Stimulated activated naive CD8-positive, alpha-beta T cell treated with anti-CD3 and anti-CD28 coated beads, Interleukin-15, amount 100 ng/mL, for 72 hours (primary cell): ENCODE results near the gene PABPC1L.
A peak's percentile ranks its signal among the peaks of the same experiment; 100 is the strongest.

Experiments used
- ATAC-seq: fragments of 150-1000 bp; cut with Tn5 transposase; 2 replicates; pipeline ENCODE4 v1.10.0; 2021; ENCODE audit warnings: mild to moderate bottlenecking, moderate library complexity
- DNase-seq, 2 donors: peaks; one replicate each; pipeline ENCODE4 v3.0.0; 2021 to 2022
- H3K27ac Mint-ChIP-seq, 2 donors: one replicate each; pipeline ENCODE4 v1.8.0; 2022; ENCODE audit warnings: mild to moderate bottlenecking in 2 of 2, mixed read lengths in 2 of 2, moderate library complexity in 2 of 2
- H3K27me3 Mint-ChIP-seq: one replicate; pipeline ENCODE4 v1.8.0; 2022; ENCODE audit warnings: mixed read lengths
- H3K4me1 Mint-ChIP-seq: one replicate; pipeline ENCODE4 v1.8.0; 2022; ENCODE audit warnings: mild to moderate bottlenecking, mixed read lengths
- H3K4me3 Mint-ChIP-seq, 2 donors: one replicate each; pipeline ENCODE4 v1.8.0; 2022; ENCODE audit warnings: mild to moderate bottlenecking in 2 of 2, mixed read lengths in 2 of 2, moderate library complexity in 1 of 2
- H3K9me3 Mint-ChIP-seq, 2 donors: one replicate each; pipeline ENCODE4 v1.8.0; 2022; ENCODE audit warnings: mixed read lengths in 2 of 2

PABPC1L gene

GRCh38 chr20:44918342-44918741 lies 8.5 kb downstream of the PABPC1L start:
- Mint-ChIP-seq H3K4me1 (peaks cover 9% of the 10 kb centered on the region), H3K9me3 (no peaks in the 10 kb centered on the region), H3K27me3 (no peaks in the 10 kb centered on the region), H3K27ac (no peak overlapping the region), H3K4me3 (no peak overlapping the region)
- ATAC-seq, result no peak
- DNase-seq, result no peak

DNA sequence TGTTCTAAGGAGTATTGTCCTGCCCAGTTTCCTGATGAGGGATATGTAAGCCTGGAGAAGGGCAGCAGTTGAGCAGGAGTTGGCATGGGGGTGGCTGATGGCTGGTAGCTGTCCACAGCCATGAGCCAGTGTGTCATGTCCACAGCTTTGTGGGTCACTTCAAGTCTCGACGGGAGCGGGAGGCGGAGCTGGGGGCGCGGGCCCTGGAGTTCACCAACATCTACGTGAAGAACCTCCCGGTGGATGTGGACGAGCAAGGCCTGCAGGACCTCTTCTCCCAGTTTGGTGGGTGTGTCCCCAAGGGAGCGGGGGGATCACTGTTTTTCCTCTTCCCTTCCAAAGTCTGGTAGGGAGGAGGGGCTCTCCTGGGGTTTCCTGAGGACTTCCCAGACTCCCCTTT lies 8.9 kb downstream of the PABPC1L start:
- Mint-ChIP-seq H3K4me1 (peaks cover 9% of the 10 kb centered on the region), H3K4me3 (no peak overlapping the region), H3K9me3 (no peaks in the 10 kb centered on the region), H3K27me3 (no peaks in the 10 kb centered on the region), H3K27ac (no peak overlapping the region)
- DNase-seq, result no peak
- ATAC-seq, result no peak

DNA sequence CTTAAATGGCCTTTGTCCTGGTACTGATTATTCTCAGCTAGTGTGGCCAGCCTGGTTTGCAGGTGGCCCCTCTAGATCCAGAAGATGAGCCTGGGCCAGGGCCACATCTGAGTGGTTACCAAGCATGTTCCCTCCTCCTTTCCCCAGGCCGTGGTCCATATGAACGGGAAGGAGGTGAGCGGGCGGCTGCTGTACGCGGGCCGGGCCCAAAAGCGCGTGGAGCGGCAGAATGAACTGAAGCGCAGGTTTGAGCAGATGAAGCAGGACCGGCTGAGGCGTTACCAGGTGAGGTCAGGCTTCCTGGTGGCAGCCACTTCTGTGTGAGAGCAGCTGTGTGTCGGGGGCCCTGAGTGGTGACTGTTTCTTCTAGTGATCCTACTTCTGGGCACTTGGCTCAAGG lies 11.6 kb downstream of the PABPC1L start:
- Mint-ChIP-seq H3K9me3 (no peaks in the 10 kb centered on the region), H3K27me3 (no peaks in the 10 kb centered on the region), H3K4me3 (no peak overlapping the region), H3K4me1 (no peaks in the 10 kb centered on the region), H3K27ac (no peak overlapping the region)
- DNase-seq (no peak), ATAC-seq (no peak)

DNA sequence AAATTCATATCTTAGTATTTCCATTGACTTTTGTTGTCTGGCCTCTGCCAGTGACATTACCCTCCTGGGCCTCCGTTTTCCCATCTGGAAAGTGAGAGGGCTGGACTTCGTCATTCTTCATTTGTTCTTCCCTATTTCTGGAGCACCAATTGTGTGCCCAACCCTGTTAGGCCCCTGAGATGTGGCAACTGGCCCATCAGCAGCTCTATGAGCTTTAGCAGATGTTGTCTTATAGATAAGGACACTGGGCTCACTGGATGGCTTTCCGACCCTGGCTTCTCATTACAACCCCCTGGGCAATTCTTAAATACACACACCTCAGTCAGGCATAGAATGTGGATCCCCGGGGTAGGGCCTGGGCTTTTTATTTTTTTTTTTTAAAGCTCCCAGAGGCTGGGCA lies 14.7 kb downstream of the PABPC1L start:
- no peak overlapping the region for H3K27ac Mint-ChIP-seq
- no peak overlapping the region for H3K4me3 Mint-ChIP-seq
- H3K4me1 Mint-ChIP-seq, result no peaks in the 10 kb centered on the region
- H3K27me3 Mint-ChIP-seq, result no peaks in the 10 kb centered on the region
- H3K9me3 Mint-ChIP-seq, result no peaks in the 10 kb centered on the region
- DNase-seq (no peak), ATAC-seq (no peak)

DNA sequence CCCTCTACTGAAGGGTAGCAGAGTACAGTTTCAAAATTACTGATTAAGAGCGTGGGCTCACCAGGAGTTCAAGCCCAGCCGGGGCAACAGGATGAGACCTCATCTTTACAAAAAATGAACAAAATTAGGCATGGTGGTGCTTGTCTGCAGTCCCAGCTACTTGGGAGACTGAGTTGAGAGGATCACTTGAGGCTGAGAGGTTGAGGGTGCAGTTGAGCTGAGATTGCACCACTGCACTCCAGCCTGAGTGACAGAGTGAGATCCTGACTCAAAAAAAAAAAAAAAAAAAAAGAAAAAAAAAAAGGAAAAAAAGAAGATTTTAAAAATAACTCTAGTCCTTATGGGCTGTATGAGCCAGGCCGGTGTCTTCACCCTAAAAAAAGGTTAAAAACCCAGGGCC lies 18.7 kb downstream of the PABPC1L start:
- H3K4me1 Mint-ChIP-seq, result no peaks in the 10 kb centered on the region
- H3K27ac Mint-ChIP-seq, result no peak overlapping the region
- no peak overlapping the region for H3K4me3 Mint-ChIP-seq

DNA sequence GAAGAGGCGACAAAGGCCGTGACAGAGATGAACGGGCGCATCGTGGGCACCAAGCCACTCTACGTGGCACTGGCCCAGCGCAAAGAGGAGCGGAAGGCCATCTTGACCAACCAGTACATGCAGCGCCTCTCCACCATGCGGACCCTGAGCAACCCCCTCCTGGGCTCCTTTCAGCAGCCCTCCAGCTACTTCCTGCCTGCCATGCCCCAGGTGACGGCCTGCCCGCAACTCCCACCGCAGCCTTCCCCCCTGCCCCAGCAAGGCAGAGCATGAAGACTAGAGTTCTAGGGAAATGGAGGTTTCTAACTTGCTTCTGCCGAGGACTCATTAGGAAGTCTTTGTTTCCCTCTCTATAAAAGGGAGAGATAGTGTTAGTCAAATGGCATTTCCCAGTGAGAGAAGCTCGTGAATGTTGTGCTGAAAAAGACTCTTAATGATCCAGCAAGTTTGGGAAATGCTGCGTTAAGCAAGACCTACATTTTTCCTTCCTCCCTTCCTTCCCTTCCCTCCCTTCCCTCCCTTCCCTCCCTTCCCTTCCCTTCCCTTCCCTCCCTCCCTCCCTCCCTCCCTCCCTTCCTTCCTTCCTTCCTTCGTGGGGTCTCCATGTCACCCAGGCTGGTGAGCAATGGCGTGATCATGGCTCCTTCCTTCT lies 20.8 kb downstream of the PABPC1L start:
- ATAC-seq (no peak), DNase-seq (no peak)
- Mint-ChIP-seq H3K4me3 (no peak overlapping the region), H3K4me1 (no peaks in the 10 kb centered on the region), H3K27me3 (no peaks in the 10 kb centered on the region), H3K27ac (no peak overlapping the region), H3K9me3 (no peaks in the 10 kb centered on the region)

More for the DNA sequence above, 18.7 kb downstream of the PABPC1L start:
- H3K9me3 Mint-ChIP-seq, result no peaks in the 10 kb centered on the region
- ATAC-seq, result no peak
- no peak for DNase-seq
- no peaks in the 10 kb centered on the region for H3K27me3 Mint-ChIP-seq

GRCh38 chr20:44931911-44932310 lies 22.1 kb downstream of the PABPC1L start:
- DNase-seq (no peak), ATAC-seq (no peak)
- Mint-ChIP-seq H3K4me1 (no peaks in the 10 kb centered on the region), H3K9me3 (no peaks in the 10 kb centered on the region), H3K4me3 (no peak overlapping the region), H3K27ac (no peak overlapping the region), H3K27me3 (no peaks in the 10 kb centered on the region)

DNA sequence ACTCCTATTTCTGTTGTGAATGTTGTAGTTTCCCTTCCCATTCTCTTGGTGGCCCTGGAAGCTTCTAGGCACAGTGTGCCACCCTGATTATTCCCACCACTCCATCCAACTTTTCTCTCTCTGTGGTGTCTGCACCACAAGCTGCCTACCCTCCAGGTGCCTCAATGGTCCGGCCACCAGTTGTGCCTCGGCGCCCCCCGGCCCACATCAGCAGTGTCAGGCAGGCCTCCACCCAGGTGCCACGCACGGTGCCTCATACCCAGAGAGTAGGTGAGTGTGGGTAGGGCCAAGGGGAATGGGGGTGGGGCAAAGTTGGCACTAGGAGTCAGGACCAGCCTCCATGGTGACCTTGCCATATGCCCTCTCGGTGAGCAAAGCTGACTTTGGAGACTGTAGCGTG lies 23.1 kb downstream of the PABPC1L start:
- Mint-ChIP-seq H3K9me3 (no peaks in the 10 kb centered on the region), H3K27me3 (no peaks in the 10 kb centered on the region), H3K4me3 (no peak overlapping the region), H3K4me1 (no peaks in the 10 kb centered on the region), H3K27ac (no peak overlapping the region)
- ATAC-seq (no peak), DNase-seq (no peak)

GRCh38 chr20:44936510-44936909 lies 26.6 kb downstream of the PABPC1L start:
- Mint-ChIP-seq H3K27ac (peak overlapping the region in 1 of 2 donors; percentile 12), H3K27me3 (no peaks in the 10 kb centered on the region), H3K4me3 (no peak overlapping the region), H3K9me3 (no peaks in the 10 kb centered on the region), H3K4me1 (no peaks in the 10 kb centered on the region)
- DNase-seq (no peak), ATAC-seq (no peak)

DNA sequence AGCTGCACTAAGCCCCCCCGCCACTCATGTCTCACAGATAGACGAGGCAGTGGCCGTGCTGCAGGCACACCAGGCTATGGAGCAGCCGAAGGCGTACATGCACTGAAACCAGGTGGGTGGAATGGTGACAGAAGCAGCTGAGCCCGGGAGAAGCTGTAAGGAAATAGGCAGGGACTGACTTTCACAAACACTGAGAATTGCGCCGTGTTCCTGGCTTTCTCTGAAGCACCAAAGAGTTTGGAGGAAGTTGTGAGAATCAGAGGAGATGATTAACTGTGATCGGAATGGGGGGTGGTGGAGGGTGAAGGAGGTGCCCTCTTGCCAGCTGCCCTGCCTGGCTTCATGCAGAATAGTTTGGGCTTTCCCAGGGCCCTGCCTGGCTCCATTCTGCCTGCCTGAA lies 28.8 kb downstream of the PABPC1L start:
- H3K27me3 Mint-ChIP-seq, result no peaks in the 10 kb centered on the region
- DNase-seq (no peak), ATAC-seq (no peak)
- no peaks in the 10 kb centered on the region for H3K9me3 Mint-ChIP-seq
- no peaks in the 10 kb centered on the region for H3K4me1 Mint-ChIP-seq
- H3K4me3 Mint-ChIP-seq, result no peak overlapping the region
- peak overlapping the region in 1 of 2 donors; percentile 50 for H3K27ac Mint-ChIP-seq

- ATAC-seq (no peak), DNase-seq (no peak)
- Mint-ChIP-seq H3K27me3 (no peaks in the 10 kb centered on the region), H3K9me3 (no peaks in the 10 kb centered on the region), H3K4me1 (peaks cover 6% of the 10 kb centered on the region), H3K4me3 (no peak overlapping the region), H3K27ac (no peak overlapping the region)
These were observed 31.3 kb downstream of the PABPC1L start for GRCh38 chr20:44941120-44941691.

DNA sequence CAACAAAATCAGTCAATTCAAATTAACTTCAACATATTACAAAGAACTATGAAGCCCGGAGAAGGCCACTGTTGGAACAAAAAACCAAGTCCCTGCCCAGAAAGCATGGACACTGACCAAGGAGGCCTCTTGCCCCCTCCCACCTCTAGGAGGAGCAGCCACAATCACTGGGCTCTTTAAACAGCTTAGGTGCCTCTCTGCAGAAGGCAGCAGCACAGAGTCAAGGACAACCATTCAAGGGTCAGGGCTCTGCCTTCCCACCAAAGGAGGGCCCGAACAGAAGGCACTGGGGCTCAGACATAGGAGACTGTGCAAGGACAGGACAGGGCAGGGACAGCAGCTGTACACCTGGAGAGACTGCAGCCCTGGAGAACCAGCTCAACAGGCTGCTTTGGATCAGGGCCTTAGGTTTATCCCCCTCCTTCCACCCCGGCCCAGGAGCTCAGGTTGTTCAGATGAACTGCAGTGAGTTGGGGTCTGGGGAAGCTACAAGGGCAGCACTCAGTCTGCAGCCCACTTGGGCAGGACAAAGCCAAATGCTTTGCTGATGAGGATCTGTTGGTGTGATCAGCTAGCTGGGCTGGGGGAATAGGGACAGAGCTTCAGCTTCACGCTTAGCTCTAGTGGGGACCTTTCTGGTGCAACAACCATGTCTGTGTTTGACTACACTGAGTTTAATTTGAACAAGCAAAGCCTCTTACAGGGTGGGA lies 32.6 kb downstream of the PABPC1L start:
- Mint-ChIP-seq H3K27ac (peak overlapping the region; percentile 6 to 68), H3K4me3 (no peak overlapping the region), H3K27me3 (no peaks in the 10 kb centered on the region), H3K9me3 (no peaks in the 10 kb centered on the region), H3K4me1 (peaks cover 6% of the 10 kb centered on the region)
- peak; percentile 9 for ATAC-seq
- DNase-seq, result no peak

- Mint-ChIP-seq H3K9me3 (no peaks in the 10 kb centered on the region), H3K27ac (peak overlapping the region in 1 of 2 donors; percentile 5), H3K4me1 (peaks cover 6% of the 10 kb centered on the region), H3K4me3 (no peak overlapping the region), H3K27me3 (no peaks in the 10 kb centered on the region)
- DNase-seq (no peak), ATAC-seq (no peak)
These were observed 34.0 kb downstream of the PABPC1L start for GRCh38 chr20:44943828-44944227.

- Mint-ChIP-seq H3K4me3 (no peak overlapping the region), H3K27me3 (no peaks in the 10 kb centered on the region), H3K27ac (no peak overlapping the region), H3K9me3 (no peaks in the 10 kb centered on the region), H3K4me1 (peaks cover 10% of the 10 kb centered on the region)
- no peak for DNase-seq
- no peak for ATAC-seq
These were observed 35.4 kb downstream of the PABPC1L start for GRCh38 chr20:44945261-44945660.

DNA sequence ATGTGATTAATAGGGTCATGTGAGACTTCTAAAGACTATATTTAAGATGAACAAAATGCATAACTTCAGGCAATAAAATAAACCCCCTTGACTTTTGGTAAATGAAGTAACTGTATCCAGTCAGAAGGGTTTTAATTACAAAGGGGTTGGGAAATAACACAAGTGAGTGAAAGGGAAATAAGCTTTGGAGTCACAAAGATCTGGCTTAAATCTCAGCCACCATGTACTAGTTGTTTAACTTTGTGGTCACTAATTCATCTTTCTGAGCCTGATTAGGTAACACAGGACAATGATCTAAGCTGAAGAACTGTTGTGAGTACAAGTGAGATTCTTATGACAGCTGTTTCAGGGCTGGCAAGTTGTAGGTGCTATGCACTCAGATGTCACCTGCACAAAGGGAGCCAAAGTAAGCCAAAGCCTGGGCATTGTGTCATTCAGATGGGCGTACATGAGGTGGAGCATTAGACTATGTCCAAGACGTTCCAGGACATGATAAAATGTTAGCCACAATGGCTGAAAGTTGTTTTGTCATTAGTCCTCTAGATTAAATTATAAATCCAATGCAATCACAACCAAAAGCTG lies 36.5 kb downstream of the PABPC1L start:
- H3K4me3 Mint-ChIP-seq, result no peak overlapping the region
- no peaks in the 10 kb centered on the region for H3K9me3 Mint-ChIP-seq
- H3K27ac Mint-ChIP-seq, result no peak overlapping the region
- DNase-seq (no peak), ATAC-seq (no peak)
- H3K4me1 Mint-ChIP-seq, result peaks cover 11% of the 10 kb centered on the region
- H3K27me3 Mint-ChIP-seq, result no peaks in the 10 kb centered on the region

- H3K27ac Mint-ChIP-seq, result no peak overlapping the region
- H3K4me1 Mint-ChIP-seq, result peaks cover 19% of the 10 kb centered on the region
- H3K4me3 Mint-ChIP-seq, result no peak overlapping the region
- ATAC-seq (no peak), DNase-seq (no peak)
- no peaks in the 10 kb centered on the region for H3K9me3 Mint-ChIP-seq
- H3K27me3 Mint-ChIP-seq, result no peaks in the 10 kb centered on the region
These were observed 38.2 kb downstream of the PABPC1L start for GRCh38 chr20:44948107-44948506.
